ENCODE measurements around the gene OR13G1. TPM values are rescaled to one million over a fixed set of nuclear protein-coding genes. Genes with fewer than 3 reads are reported as not detected.

The OR13G1 gene
- total RNA-seq, 1 donor from 2014 or later, result not detected

GRCh38 chr1:247656221-247656875 lies 23.2 kb downstream of the OR13G1 start:
- no peaks in the 10 kb centered on the region for H3K79me2 ChIP-seq (ENCODE audit: insufficient read depth, low read length)
- no peaks in the 10 kb centered on the region for H4K20me1 ChIP-seq (ENCODE audit: insufficient read depth, low read length)
- H3K27me3 ChIP-seq (ENCODE audit: insufficient read depth, low read length), result no peaks in the 10 kb centered on the region
- FAIRE-seq (no peak), DNase-seq (ENCODE audit: low read depth) (no peak)
- TF ChIP-seq CTCF (IDR thresholded peaks at IDR 0.05; ENCODE audit: insufficient read depth, low read depth, low read length) (no peak), EZH2 (IDR thresholded peaks at IDR 0.05; ENCODE audit: insufficient read depth, low read length) (no peak)
- no peak overlapping the region for H3K4me2 ChIP-seq (ENCODE audit: low read length)
- no peak overlapping the region for H2AFZ ChIP-seq (ENCODE audit: low read depth, low read length)
- H3K9me3 ChIP-seq (ENCODE audit: insufficient read depth, low read depth, low read length), result no peaks in the 10 kb centered on the region
- no peaks in the 10 kb centered on the region for H3K27me3 Mint-ChIP-seq (ENCODE audit: low read depth, unreplicated experiment)
- H3K27ac ChIP-seq (ENCODE audit: low read depth, low read length), result no peak overlapping the region
- H3K9me3 Mint-ChIP-seq (ENCODE audit: unreplicated experiment), result no peaks in the 10 kb centered on the region
- no peak overlapping the region for H3K4me3 Mint-ChIP-seq (ENCODE audit: unreplicated experiment)
- no peak overlapping the region for H3K27ac Mint-ChIP-seq (ENCODE audit: unreplicated experiment)
- H3K9ac ChIP-seq (ENCODE audit: low read length), result no peak overlapping the region
- no peaks in the 10 kb centered on the region for H3K4me1 ChIP-seq (ENCODE audit: insufficient read depth, low read length)
- H3K4me1 Mint-ChIP-seq (ENCODE audit: low read depth, unreplicated experiment), result no peaks in the 10 kb centered on the region
- H3K36me3 Mint-ChIP-seq (ENCODE audit: low read depth, unreplicated experiment), result no peaks in the 10 kb centered on the region
- H3K4me3 ChIP-seq (ENCODE audit: insufficient read depth, low read depth, low read length), result no peak overlapping the region
- no peaks in the 10 kb centered on the region for H3K36me3 ChIP-seq (ENCODE audit: insufficient read depth, low read length)

DNA sequence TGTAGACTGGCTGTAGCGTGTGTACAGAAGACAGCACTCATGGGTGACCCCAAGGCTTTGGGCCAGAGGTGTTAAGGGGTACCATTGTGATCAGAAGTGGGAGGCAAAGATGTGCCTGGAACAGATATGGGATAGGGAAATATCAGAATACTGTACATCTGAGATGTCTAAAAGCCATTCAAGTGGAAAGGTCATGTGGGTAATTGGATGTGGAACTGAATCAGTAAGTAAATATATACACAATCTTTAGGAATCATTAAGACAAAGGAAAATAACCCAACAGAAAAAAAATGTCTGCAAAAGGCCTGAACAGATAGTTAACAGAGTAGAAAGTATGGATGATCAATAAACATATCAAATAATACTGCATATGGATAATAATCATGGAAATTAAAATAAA lies 26.5 kb downstream of the OR13G1 start:
- no peaks in the 10 kb centered on the region for H3K9me3 Mint-ChIP-seq (ENCODE audit: unreplicated experiment)
- H3K27me3 Mint-ChIP-seq (ENCODE audit: low read depth, unreplicated experiment), result peaks cover 3% of the 10 kb centered on the region
- Histone ChIP-seq H4K20me1 (ENCODE audit: insufficient read depth, low read length) (no peaks in the 10 kb centered on the region), H3K4me3 (ENCODE audit: insufficient read depth, low read depth, low read length) (no peak overlapping the region), H3K4me1 (ENCODE audit: insufficient read depth, low read length) (no peaks in the 10 kb centered on the region), H3K9me3 (ENCODE audit: insufficient read depth, low read depth, low read length) (no peaks in the 10 kb centered on the region), H3K27me3 (ENCODE audit: insufficient read depth, low read length) (no peaks in the 10 kb centered on the region), H2AFZ (ENCODE audit: low read depth, low read length) (no peak overlapping the region), H3K36me3 (ENCODE audit: insufficient read depth, low read length) (no peaks in the 10 kb centered on the region), H3K4me2 (ENCODE audit: low read length) (no peak overlapping the region), H3K79me2 (ENCODE audit: insufficient read depth, low read length) (no peaks in the 10 kb centered on the region), H3K27ac (ENCODE audit: low read depth, low read length) (no peak overlapping the region), H3K9ac (ENCODE audit: low read length) (no peak overlapping the region)
- H3K27ac Mint-ChIP-seq (ENCODE audit: unreplicated experiment), result no peak overlapping the region
- FAIRE-seq, result no peak
- TF ChIP-seq EZH2 (IDR thresholded peaks at IDR 0.05; ENCODE audit: insufficient read depth, low read length) (no peak), CTCF (IDR thresholded peaks at IDR 0.05; ENCODE audit: insufficient read depth, low read depth, low read length) (no peak)
- no peaks in the 10 kb centered on the region for H3K36me3 Mint-ChIP-seq (ENCODE audit: low read depth, unreplicated experiment)
- H3K4me3 Mint-ChIP-seq (ENCODE audit: unreplicated experiment), result no peak overlapping the region
- H3K4me1 Mint-ChIP-seq (ENCODE audit: low read depth, unreplicated experiment), result no peaks in the 10 kb centered on the region
- DNase-seq (ENCODE audit: low read depth), result no peak

DNA sequence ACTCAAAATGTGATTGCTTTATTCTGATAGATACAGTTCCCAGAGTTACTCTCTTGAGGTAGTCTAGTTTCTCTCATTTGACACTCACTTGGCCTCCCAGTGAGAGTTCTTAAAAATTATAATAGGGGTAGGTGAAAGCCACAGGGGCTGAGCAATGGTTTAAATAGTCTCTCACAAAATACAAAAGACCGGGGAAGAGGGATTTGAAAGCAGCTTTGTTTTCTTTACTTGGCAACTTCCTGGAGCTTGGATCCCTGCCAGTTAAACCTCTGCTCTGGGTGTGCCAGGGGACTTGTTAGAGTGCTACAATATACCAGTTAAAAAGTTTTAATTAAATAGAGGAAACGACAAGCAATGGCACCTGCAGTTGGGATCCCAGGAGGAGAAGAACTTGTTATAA lies 31.7 kb downstream of the OR13G1 start:
- H3K9me3 ChIP-seq (ENCODE audit: insufficient read depth, low read depth, low read length), result no peaks in the 10 kb centered on the region
- no peaks in the 10 kb centered on the region for H3K27me3 ChIP-seq (ENCODE audit: insufficient read depth, low read length)
- Mint-ChIP-seq H3K4me3 (ENCODE audit: unreplicated experiment) (no peak overlapping the region), H3K9me3 (ENCODE audit: unreplicated experiment) (no peaks in the 10 kb centered on the region), H3K36me3 (ENCODE audit: low read depth, unreplicated experiment) (no peaks in the 10 kb centered on the region), H3K27ac (ENCODE audit: unreplicated experiment) (no peak overlapping the region), H3K27me3 (ENCODE audit: low read depth, unreplicated experiment) (peaks cover 7% of the 10 kb centered on the region), H3K4me1 (ENCODE audit: low read depth, unreplicated experiment) (no peaks in the 10 kb centered on the region)
- no peak overlapping the region for H2AFZ ChIP-seq (ENCODE audit: low read depth, low read length)
- H3K79me2 ChIP-seq (ENCODE audit: insufficient read depth, low read length), result no peaks in the 10 kb centered on the region
- H3K4me3 ChIP-seq (ENCODE audit: insufficient read depth, low read depth, low read length), result no peak overlapping the region
- no peak for FAIRE-seq
- H3K4me1 ChIP-seq (ENCODE audit: insufficient read depth, low read length), result no peaks in the 10 kb centered on the region
- no peak overlapping the region for H3K27ac ChIP-seq (ENCODE audit: low read depth, low read length)
- no peak overlapping the region for H3K9ac ChIP-seq (ENCODE audit: low read length)
- no peak for DNase-seq (ENCODE audit: low read depth)
- no peak overlapping the region for H3K4me2 ChIP-seq (ENCODE audit: low read length)
- no peaks in the 10 kb centered on the region for H3K36me3 ChIP-seq (ENCODE audit: insufficient read depth, low read length)
- H4K20me1 ChIP-seq (ENCODE audit: insufficient read depth, low read length), result no peaks in the 10 kb centered on the region
- TF ChIP-seq CTCF (IDR thresholded peaks at IDR 0.05; ENCODE audit: insufficient read depth, low read depth, low read length), result no peak
- no peak for TF ChIP-seq EZH2 (IDR thresholded peaks at IDR 0.05; ENCODE audit: insufficient read depth, low read length)

All from astrocyte (in vitro differentiated cells and primary cell).